OCI-LY3 (cell line): Measurements from ENCODE around the gene GALNT2.

ENCODE experiments used
- H2AFZ ChIP-seq: fragments of 200-600, 300-600 bp; shearing (Covaris generic); 2 replicates; pipeline ENCODE4 v1.6.0; 2014; ENCODE audit warnings: antibody characterized with exemption, low read depth, low read length
- H3K27ac ChIP-seq: fragments of 200-600, 300-600 bp; sonication (generic); 2 replicates; pipeline ENCODE4 v1.5.1; 2014; ENCODE audit warnings: mild to moderate bottlenecking, low read length, moderate library complexity, mixed read lengths
- H3K27me3 ChIP-seq: fragments of 200-600, 300-600 bp; sonication (generic); 2 replicates; pipeline ENCODE4 v1.6.1; 2014; ENCODE audit warnings: low read depth, low read length, mixed read lengths
- H3K36me3 ChIP-seq: fragments of 200-600, 300-600 bp; sonication (generic); replicated peaks from 2 replicates; pipeline ENCODE3; 2014; ENCODE audit warnings: low read depth, low read length, mixed read lengths
- H3K4me1 ChIP-seq: fragments of 300-600, 200-600 bp; sonication (generic); 2 replicates; pipeline ENCODE4 v1.6.1; 2014; ENCODE audit warnings: low read length, mixed read lengths
- H3K4me2 ChIP-seq: fragments of 200-600, 300-600 bp; sonication (generic); 2 replicates; pipeline ENCODE4 v1.6.1; 2014; ENCODE audit warnings: low read length, mixed read lengths
- H3K4me3 ChIP-seq: fragments of 300-600, 200-600 bp; sonication (generic); 2 replicates; pipeline ENCODE4 v1.5.1; 2014; ENCODE audit warnings: antibody characterized with exemption, mild to moderate bottlenecking, low read length, moderate library complexity
- H3K79me2 ChIP-seq: fragments of 300-600, 200-600 bp; shearing (Covaris generic); 2 replicates; pipeline ENCODE4 v1.6.1; 2014; ENCODE audit warnings: mild to moderate bottlenecking, low read length, mixed read lengths
- H3K9ac ChIP-seq: fragments of 300-600, 200-600 bp; shearing (Covaris generic); 2 replicates; pipeline ENCODE4 v1.6.0; 2014; ENCODE audit warnings: mild to moderate bottlenecking, low read length, moderate library complexity
- H3K9me3 ChIP-seq: fragments of 200-600, 300-600 bp; shearing (Covaris generic); 2 replicates; pipeline ENCODE4 v1.6.1; 2014; ENCODE audit warnings: low read length, mixed read lengths; ENCODE audit not compliant: insufficient read depth
- H4K20me1 ChIP-seq: fragments of 200-600, 300-600 bp; sonication (generic); 2 replicates; pipeline ENCODE4 v1.6.1; 2016; ENCODE audit warnings: low read length, mixed read lengths; ENCODE audit not compliant: insufficient read depth
- EZH2phosphoT487 ChIP-seq: fragments of 200-600 bp; shearing (Covaris generic); IDR thresholded peaks from 2 replicates; pipeline ENCODE4 v1.6.1; 2018; ENCODE audit warnings: antibody characterized with exemption, mixed run types, low read depth
- TF ChIP-seq, protein P1 (sequence below): fragments of 200-600, 300-600 bp; sonication (generic); IDR thresholded peaks from 2 replicates; pipeline ENCODE4 v1.5.1; 2014; ENCODE audit warnings: antibody characterized with exemption, low read length, low read depth

GALNT2 gene

DNA sequence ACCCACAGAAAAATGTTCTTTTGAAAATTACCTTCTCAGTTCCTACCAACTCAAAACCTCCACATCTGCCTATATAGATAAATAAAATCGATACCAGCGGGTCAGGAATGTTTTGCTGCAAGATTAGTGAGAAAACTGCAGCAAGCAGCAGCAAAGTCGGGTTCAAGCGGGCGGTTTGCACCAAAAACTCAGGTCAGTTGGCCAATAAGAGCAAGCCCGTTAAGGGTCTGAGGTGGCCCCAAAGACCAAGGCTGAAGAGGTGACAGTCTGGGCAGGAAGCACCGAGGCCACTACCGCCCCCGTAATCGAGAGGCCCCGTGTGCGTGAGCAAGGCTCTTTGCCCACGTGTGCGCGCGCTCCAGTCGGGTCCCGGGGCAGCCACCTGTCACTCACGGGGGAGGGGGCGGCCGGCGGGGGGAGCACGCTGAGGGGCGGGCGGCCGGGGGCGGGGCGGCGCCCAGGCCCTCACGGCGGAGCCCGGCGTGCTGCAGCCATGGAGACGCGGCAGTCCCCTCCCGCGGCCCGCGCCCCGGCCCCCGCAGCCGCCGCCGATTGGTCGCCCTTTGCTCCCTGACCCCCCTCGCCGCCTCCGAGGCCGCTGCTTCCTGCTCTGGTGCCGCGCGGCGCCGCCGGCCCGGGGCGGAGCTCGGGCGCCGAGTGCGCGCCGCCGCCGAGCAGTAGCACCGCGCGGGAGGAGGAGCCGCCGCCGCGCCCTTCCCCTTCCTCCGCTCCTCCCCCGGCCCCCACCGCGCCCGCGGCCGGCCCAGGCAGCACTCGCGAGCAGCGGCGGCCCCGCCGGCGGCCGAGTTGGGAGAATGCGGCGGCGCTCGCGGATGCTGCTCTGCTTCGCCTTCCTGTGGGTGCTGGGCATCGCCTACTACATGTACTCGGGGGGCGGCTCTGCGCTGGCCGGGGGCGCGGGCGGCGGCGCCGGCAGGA, at the start of gene GALNT2:
TSS of gene GALNT2 (plus strand) at position 773 of the 939 bp plus-strand sequence. CDS start at position 816, 43 bp downstream.
- H3K4me1 ChIP-seq, result peaks cover 19% of the 10 kb centered on the region
- peaks cover 36% of the 10 kb centered on the region for H4K20me1 ChIP-seq
- H3K27ac ChIP-seq, result peak within 1 kb of the TSS; percentile 40
- TF ChIP-seq, protein P1, sequence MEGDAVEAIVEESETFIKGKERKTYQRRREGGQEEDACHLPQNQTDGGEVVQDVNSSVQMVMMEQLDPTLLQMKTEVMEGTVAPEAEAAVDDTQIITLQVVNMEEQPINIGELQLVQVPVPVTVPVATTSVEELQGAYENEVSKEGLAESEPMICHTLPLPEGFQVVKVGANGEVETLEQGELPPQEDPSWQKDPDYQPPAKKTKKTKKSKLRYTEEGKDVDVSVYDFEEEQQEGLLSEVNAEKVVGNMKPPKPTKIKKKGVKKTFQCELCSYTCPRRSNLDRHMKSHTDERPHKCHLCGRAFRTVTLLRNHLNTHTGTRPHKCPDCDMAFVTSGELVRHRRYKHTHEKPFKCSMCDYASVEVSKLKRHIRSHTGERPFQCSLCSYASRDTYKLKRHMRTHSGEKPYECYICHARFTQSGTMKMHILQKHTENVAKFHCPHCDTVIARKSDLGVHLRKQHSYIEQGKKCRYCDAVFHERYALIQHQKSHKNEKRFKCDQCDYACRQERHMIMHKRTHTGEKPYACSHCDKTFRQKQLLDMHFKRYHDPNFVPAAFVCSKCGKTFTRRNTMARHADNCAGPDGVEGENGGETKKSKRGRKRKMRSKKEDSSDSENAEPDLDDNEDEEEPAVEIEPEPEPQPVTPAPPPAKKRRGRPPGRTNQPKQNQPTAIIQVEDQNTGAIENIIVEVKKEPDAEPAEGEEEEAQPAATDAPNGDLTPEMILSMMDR, result no peak
- TF ChIP-seq EZH2phosphoT487, result no peak
- H3K27me3 ChIP-seq, result peaks cover 9% of the 10 kb centered on the region
- peak within 1 kb of the TSS; percentile 85 for H3K9ac ChIP-seq
- H3K4me3 ChIP-seq, result peak within 1 kb of the TSS; percentile 87
- H2AFZ ChIP-seq, result peak within 1 kb of the TSS; percentile 81
- H3K9me3 ChIP-seq, result peaks cover 6% of the 10 kb centered on the region
- H3K36me3 ChIP-seq, result no peaks in the 10 kb centered on the region
- H3K79me2 ChIP-seq, result peaks cover 44% of the 10 kb centered on the region
- peak within 1 kb of the TSS; percentile 97 for H3K4me2 ChIP-seq

GRCh38 chr1:230020451-230020850, 46.6 kb upstream of the GALNT2 start:
- no peaks in the 10 kb centered on the region for H3K4me1 ChIP-seq
- H3K79me2 ChIP-seq, result no peaks in the 10 kb centered on the region
- no peaks in the 10 kb centered on the region for H3K36me3 ChIP-seq
- no peak overlapping the region for H3K27ac ChIP-seq
- TF ChIP-seq, protein P1, result no peak
- no peak for TF ChIP-seq EZH2phosphoT487
- H3K9ac ChIP-seq, result no peak overlapping the region
- no peak overlapping the region for H2AFZ ChIP-seq
- no peaks in the 10 kb centered on the region for H4K20me1 ChIP-seq
- H3K9me3 ChIP-seq, result no peaks in the 10 kb centered on the region
- no peaks in the 10 kb centered on the region for H3K27me3 ChIP-seq
- H3K4me3 ChIP-seq, result no peak overlapping the region
- H3K4me2 ChIP-seq, result no peak overlapping the region

- Histone ChIP-seq H2AFZ (no peak overlapping the region), H3K27ac (no peak overlapping the region), H3K4me2 (no peak overlapping the region), H3K4me1 (no peaks in the 10 kb centered on the region), H3K36me3 (no peaks in the 10 kb centered on the region), H4K20me1 (no peaks in the 10 kb centered on the region), H3K4me3 (no peak overlapping the region), H3K9me3 (no peaks in the 10 kb centered on the region), H3K27me3 (no peaks in the 10 kb centered on the region), H3K79me2 (no peaks in the 10 kb centered on the region), H3K9ac (no peak overlapping the region)
- no peak for TF ChIP-seq EZH2phosphoT487
- TF ChIP-seq, protein P1, result no peak
Observed at GRCh38 chr1:230022666-230023380, 44.2 kb upstream of the GALNT2 start.

DNA sequence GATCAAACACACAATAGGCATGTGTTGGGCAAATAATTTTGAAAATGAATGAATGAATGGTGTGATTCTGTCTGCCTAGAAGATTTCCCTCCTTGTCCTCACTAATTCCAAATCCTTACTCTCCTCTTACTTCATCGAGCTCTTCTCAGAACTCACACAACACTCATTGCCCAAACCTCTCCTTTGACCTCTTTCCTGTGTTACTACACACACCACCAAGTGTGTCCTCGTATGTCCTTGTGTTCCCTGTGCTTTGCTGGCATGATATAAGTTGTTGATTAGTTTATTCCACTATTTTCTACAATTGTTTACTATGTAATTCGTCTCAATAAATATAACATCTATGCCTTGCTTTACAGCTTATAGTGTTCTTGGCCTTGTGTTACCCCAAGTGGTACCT, 41.4 kb upstream of the GALNT2 start:
- Histone ChIP-seq H3K27me3 (no peaks in the 10 kb centered on the region), H3K27ac (no peak overlapping the region), H3K9me3 (no peaks in the 10 kb centered on the region), H3K4me3 (no peak overlapping the region), H3K9ac (no peak overlapping the region), H3K79me2 (no peaks in the 10 kb centered on the region), H3K36me3 (no peaks in the 10 kb centered on the region), H3K4me2 (no peak overlapping the region), H4K20me1 (no peaks in the 10 kb centered on the region), H3K4me1 (no peaks in the 10 kb centered on the region), H2AFZ (no peak overlapping the region)
- TF ChIP-seq EZH2phosphoT487, result no peak
- TF ChIP-seq, protein P1, result no peak
